Measurements from ENCODE around the gene MTHFS.

MTHFS gene

GRCh38 chr15:79811406-79812405 lies 85.1 kb downstream of the MTHFS start:
- DNase-seq = no peak

GRCh38 chr15:79804838-79805237 lies 92.0 kb downstream of the MTHFS start:
- DNase-seq = no peak

- DNase-seq = no peak
Observed at GRCh38 chr15:79798311-79798710, 98.5 kb downstream of the MTHFS start.

Measured in bone marrow (tissue), 2 donors.